ENCODE measurements around the gene C5.

The C5 gene

GRCh38 chr9:121059513-121059912 is 9.4 kb upstream of the C5 start:
- Histone ChIP-seq H3K4me2 (ENCODE audit: low read depth, low read length, poor library complexity, severe bottlenecking) (no peak overlapping the region), H3K27ac (ENCODE audit: low read depth, low read length) (no peak overlapping the region), H3K27me3 (ENCODE audit: low read length) (no peaks in the 10 kb centered on the region), H4K20me1 (ENCODE audit: low read depth, low read length) (no peaks in the 10 kb centered on the region), H3K9me2 (replicated peaks; ENCODE audit: insufficient read depth, low read length) (no peaks in the 10 kb centered on the region), H3K9ac (ENCODE audit: low read length) (no peak overlapping the region), H3K79me2 (ENCODE audit: insufficient read depth, low read length) (no peaks in the 10 kb centered on the region), H3K4me3 (ENCODE audit: insufficient read depth, low read length, poor library complexity, severe bottlenecking) (no peak overlapping the region), H3K36me3 (ENCODE audit: low read length) (peaks cover 3% of the 10 kb centered on the region; the same call in 1 of the 2 replicates), H3K9me3 (ENCODE audit: insufficient read depth, low read length) (no peaks in the 10 kb centered on the region), H3F3A (ENCODE audit: insufficient read depth) (peaks cover 5% of the 10 kb centered on the region; the same call in 1 of the 2 replicates), H2AFZ (ENCODE audit: low read depth, low read length, severe bottlenecking) (no peak overlapping the region)
- TF ChIP-seq EZH2phosphoT487 (conservative IDR thresholded peaks at IDR 0.05; ENCODE audit: low read length) = no peak
- TF ChIP-seq CTCF (IDR thresholded peaks at IDR 0.05; ENCODE audit: insufficient read depth, low read length, poor library complexity, severe bottlenecking) = no peak

GRCh38 chr9:121057821-121058220 is 7.7 kb upstream of the C5 start:
- Histone ChIP-seq H3K4me3 (ENCODE audit: insufficient read depth, low read length, poor library complexity, severe bottlenecking) (no peak overlapping the region), H3K27me3 (ENCODE audit: low read length) (no peaks in the 10 kb centered on the region), H2AFZ (ENCODE audit: low read depth, low read length, severe bottlenecking) (no peak overlapping the region), H3K9me3 (ENCODE audit: insufficient read depth, low read length) (no peaks in the 10 kb centered on the region), H4K20me1 (ENCODE audit: low read depth, low read length) (no peaks in the 10 kb centered on the region), H3K9ac (ENCODE audit: low read length) (no peak overlapping the region), H3K27ac (ENCODE audit: low read depth, low read length) (no peak overlapping the region), H3F3A (ENCODE audit: insufficient read depth) (peaks cover 5% of the 10 kb centered on the region; the same call in 1 of the 2 replicates), H3K9me2 (replicated peaks; ENCODE audit: insufficient read depth, low read length) (no peaks in the 10 kb centered on the region), H3K79me2 (ENCODE audit: insufficient read depth, low read length) (no peaks in the 10 kb centered on the region), H3K36me3 (ENCODE audit: low read length) (peaks cover 3% of the 10 kb centered on the region; the same call in 1 of the 2 replicates), H3K4me2 (ENCODE audit: low read depth, low read length, poor library complexity, severe bottlenecking) (no peak overlapping the region)
- TF ChIP-seq EZH2phosphoT487 (conservative IDR thresholded peaks at IDR 0.05; ENCODE audit: low read length) = no peak
- TF ChIP-seq CTCF (IDR thresholded peaks at IDR 0.05; ENCODE audit: insufficient read depth, low read length, poor library complexity, severe bottlenecking) = no peak

GRCh38 chr9:121055642-121056143 is 5.6 kb upstream of the C5 start:
- Histone ChIP-seq H3K79me2 (ENCODE audit: insufficient read depth, low read length) (no peaks in the 10 kb centered on the region), H3K9ac (ENCODE audit: low read length) (no peak overlapping the region), H3K9me3 (ENCODE audit: insufficient read depth, low read length) (no peaks in the 10 kb centered on the region), H3K36me3 (ENCODE audit: low read length) (peaks cover 3% of the 10 kb centered on the region; the same call in 1 of the 2 replicates), H3K27ac (ENCODE audit: low read depth, low read length) (no peak overlapping the region), H3K27me3 (ENCODE audit: low read length) (no peaks in the 10 kb centered on the region), H3K4me3 (ENCODE audit: insufficient read depth, low read length, poor library complexity, severe bottlenecking) (no peak overlapping the region), H3F3A (ENCODE audit: insufficient read depth) (peaks cover 5% of the 10 kb centered on the region; the same call in 1 of the 2 replicates), H3K4me2 (ENCODE audit: low read depth, low read length, poor library complexity, severe bottlenecking) (no peak overlapping the region), H4K20me1 (ENCODE audit: low read depth, low read length) (no peaks in the 10 kb centered on the region), H2AFZ (ENCODE audit: low read depth, low read length, severe bottlenecking) (no peak overlapping the region), H3K9me2 (replicated peaks; ENCODE audit: insufficient read depth, low read length) (no peaks in the 10 kb centered on the region)
- TF ChIP-seq EZH2phosphoT487 (conservative IDR thresholded peaks at IDR 0.05; ENCODE audit: low read length) (no peak), CTCF (IDR thresholded peaks at IDR 0.05; ENCODE audit: insufficient read depth, low read length, poor library complexity, severe bottlenecking) (peak; percentile 46)

Measured in SU-DHL-6 (cell line).